GM12878 (cell line): ENCODE data around the gene DHRS7B. TPM values are rescaled to one million over a fixed set of nuclear protein-coding genes. Genes with fewer than 3 reads are reported as not detected.
A peak's percentile ranks its signal among the peaks of the same experiment; 100 is the strongest.

Experiments used
- CBFB ChIP-seq: IDR thresholded peaks from 2 replicates; pipeline ENCODE4 v1.6.1; 2016; ENCODE audit warnings: antibody characterized with exemption, low read depth
- EED ChIP-seq: sonication (generic); IDR thresholded peaks from 2 replicates; pipeline ENCODE4 v1.6.1; 2016; ENCODE audit warnings: antibody characterized with exemption, low read depth
- GABPA ChIP-seq: IDR thresholded peaks from 2 replicates; pipeline ENCODE4 v1.6.1; 2014; ENCODE audit warnings: antibody characterized with exemption, low read depth, mild to moderate bottlenecking, inconsistent platforms
- GATAD2B ChIP-seq: fragments of 450-650 bp; conservative IDR thresholded peaks from 2 replicates; pipeline ENCODE4 v1.6.1; 2017; ENCODE audit warnings: low read depth, mild to moderate bottlenecking, moderate library complexity
- IKZF1 ChIP-seq: fragments of 450-650 bp; conservative IDR thresholded peaks from 2 replicates; pipeline ENCODE4 v1.6.1; 2017; ENCODE audit warnings: antibody characterized with exemption, mild to moderate bottlenecking
- IRF4 ChIP-seq: IDR thresholded peaks from 2 replicates; pipeline ENCODE4 v1.6.1; 2011; ENCODE audit warnings: low read depth, low read length
- JUND ChIP-seq: IDR thresholded peaks from 2 replicates; pipeline ENCODE4 v1.6.1; 2012; ENCODE audit warnings: low read depth, mild to moderate bottlenecking, low read length, improper control_type of control experiment, moderate library complexity
- NFIC ChIP-seq: IDR thresholded peaks from 2 replicates; pipeline ENCODE4 v1.6.1; 2012; ENCODE audit warnings: low read depth, mild to moderate bottlenecking, inconsistent platforms, low read length, moderate library complexity
- PAX8 ChIP-seq: fragments of 450-650 bp; IDR thresholded peaks from 2 replicates; pipeline ENCODE4 v1.6.1; 2017; ENCODE audit warnings: mild to moderate bottlenecking, moderate library complexity
- RAD51 ChIP-seq: fragments of 450-650 bp; IDR thresholded peaks from 2 replicates; pipeline ENCODE4 v1.6.1; 2016; ENCODE audit warnings: moderate library complexity, mild to moderate bottlenecking, inconsistent platforms
- SMAD5 ChIP-seq: IDR thresholded peaks from 2 replicates; pipeline ENCODE4 v1.6.1; 2016; ENCODE audit warnings: antibody characterized with exemption, low read depth
- ZSCAN29 ChIP-seq: fragments of 450-650 bp; IDR thresholded peaks from 2 replicates; pipeline ENCODE4 v1.6.1; 2017; ENCODE audit warnings: mild to moderate bottlenecking, moderate library complexity
- polyA plus RNA-seq, 11 experiments: library from polyadenylated mRNA; depleted of rRNA in 4 of 11; unstranded in 6 of 11; stranded (reverse) in 5 of 11; fragments of >200 nt; fragmentation: Nextera tagmentation in 4 of 11; fragmentation: Illumina TruSeq in 1 of 11; extraction: Ambion mirVana in 4 of 11; extraction: Trizol in 1 of 11; gene quantifications; 1 replicate in 1 of 11; 2 replicates in 10 of 11; pipeline versions ENCODE4 v1.2.1 to v1.2.3, GENCODE V29; 2011 to 2016; ENCODE audit warnings: inconsistent platforms in 2 of 11, missing spikeins in 2 of 11, low read depth in 1 of 11
- total RNA-seq, 4 experiments: library from RNA; depleted of rRNA in 3 of 4; stranded (reverse); fragments of >200 nt in 3 of 4; fragmentation: Illumina TruSeq in 1 of 4; extraction: Trizol in 1 of 4; gene quantifications; 2 replicates each; pipeline versions ENCODE4 v1.2.1 to v1.2.3, GENCODE V29; 2013 to 2021
- TF ChIP-seq, protein P1 (sequence below): fragments of 450-650 bp; IDR thresholded peaks from 2 replicates; pipeline ENCODE4 v1.6.1; 2016; ENCODE audit warnings: mild to moderate bottlenecking
- TF ChIP-seq, protein P2 (sequence below): fragments of 450-650 bp; IDR thresholded peaks from 2 replicates; pipeline ENCODE4 v1.6.1; 2016; ENCODE audit warnings: mild to moderate bottlenecking

Gene DHRS7B
- total and polyA plus RNA-seq, 10 of the 15 experiments (the other 5 are each of a cell fraction or from before 2014, with no cell fraction given), result 11.1 to 35.6 (median 23.0) TPM

DNA sequence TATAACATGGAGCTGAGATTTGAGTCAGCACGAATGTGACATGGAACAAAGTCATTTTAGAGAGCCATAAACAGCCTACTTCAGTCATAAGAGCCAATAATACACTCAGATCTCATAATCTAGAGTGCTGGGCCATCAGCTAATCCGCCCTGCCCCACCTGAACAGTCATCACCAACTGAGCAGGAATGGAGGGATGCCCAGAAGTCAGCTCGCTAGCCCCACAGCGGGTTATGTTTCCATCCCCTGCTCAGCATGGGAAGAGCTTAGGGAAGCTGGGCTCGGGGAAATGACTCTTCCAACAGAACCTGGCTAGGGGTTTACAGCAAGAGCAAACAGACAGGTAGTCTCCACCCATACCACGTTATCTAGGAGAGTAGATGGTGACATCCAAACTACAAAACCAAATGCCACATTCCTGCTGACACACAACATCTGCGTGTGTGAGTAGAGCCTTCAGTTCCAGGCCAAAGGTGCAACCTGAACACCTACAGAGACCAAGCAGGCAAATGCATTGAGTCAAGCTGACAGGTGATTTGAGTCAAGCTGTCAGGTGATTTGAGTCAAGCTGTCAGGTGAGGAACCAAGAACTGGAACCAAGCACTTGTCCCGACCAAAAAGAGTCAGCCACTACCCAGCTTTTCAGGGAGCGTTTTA is 85.2 kb downstream of the DHRS7B start (continued):
- TF ChIP-seq IRF4 (no peak), JUND (no peak), NFIC (no peak), RAD51 (0 out of 2 replicates have a peak, but pooled peaks have one; percentile 38), IKZF1 (no peak), CBFB (no peak), GABPA (no peak), SMAD5 (no peak), GATAD2B (no peak), PAX8 (no peak), EED (no peak), ZSCAN29 (no peak)
- TF ChIP-seq, protein P1, sequence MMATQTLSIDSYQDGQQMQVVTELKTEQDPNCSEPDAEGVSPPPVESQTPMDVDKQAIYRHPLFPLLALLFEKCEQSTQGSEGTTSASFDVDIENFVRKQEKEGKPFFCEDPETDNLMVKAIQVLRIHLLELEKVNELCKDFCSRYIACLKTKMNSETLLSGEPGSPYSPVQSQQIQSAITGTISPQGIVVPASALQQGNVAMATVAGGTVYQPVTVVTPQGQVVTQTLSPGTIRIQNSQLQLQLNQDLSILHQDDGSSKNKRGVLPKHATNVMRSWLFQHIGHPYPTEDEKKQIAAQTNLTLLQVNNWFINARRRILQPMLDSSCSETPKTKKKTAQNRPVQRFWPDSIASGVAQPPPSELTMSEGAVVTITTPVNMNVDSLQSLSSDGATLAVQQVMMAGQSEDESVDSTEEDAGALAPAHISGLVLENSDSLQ, result peak; percentile 58
- TF ChIP-seq, protein P2, sequence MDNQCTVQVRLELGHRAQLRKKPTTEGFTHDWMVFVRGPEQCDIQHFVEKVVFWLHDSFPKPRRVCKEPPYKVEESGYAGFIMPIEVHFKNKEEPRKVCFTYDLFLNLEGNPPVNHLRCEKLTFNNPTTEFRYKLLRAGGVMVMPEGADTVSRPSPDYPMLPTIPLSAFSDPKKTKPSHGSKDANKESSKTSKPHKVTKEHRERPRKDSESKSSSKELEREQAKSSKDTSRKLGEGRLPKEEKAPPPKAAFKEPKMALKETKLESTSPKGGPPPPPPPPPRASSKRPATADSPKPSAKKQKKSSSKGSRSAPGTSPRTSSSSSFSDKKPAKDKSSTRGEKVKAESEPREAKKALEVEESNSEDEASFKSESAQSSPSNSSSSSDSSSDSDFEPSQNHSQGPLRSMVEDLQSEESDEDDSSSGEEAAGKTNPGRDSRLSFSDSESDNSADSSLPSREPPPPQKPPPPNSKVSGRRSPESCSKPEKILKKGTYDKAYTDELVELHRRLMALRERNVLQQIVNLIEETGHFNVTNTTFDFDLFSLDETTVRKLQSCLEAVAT, result no peak
- TF ChIP-seq, all 136 proteins: peak for 4
